ENCODE results near the gene PSMA2.

PSMA2 gene

GRCh38 chr7:42883950-42884349 lies 48.0 kb downstream of the PSMA2 start:
- H2AFZ ChIP-seq (ENCODE audit: low read depth, low read length, severe bottlenecking) = no peak overlapping the region
- H3K4me3 ChIP-seq (ENCODE audit: insufficient read depth, low read length, poor library complexity, severe bottlenecking) = no peak overlapping the region
- no peak overlapping the region for H3K27ac ChIP-seq (ENCODE audit: low read depth, low read length)
- H3K9me2 ChIP-seq (replicated peaks; ENCODE audit: insufficient read depth, low read length) = no peaks in the 10 kb centered on the region
- H3K9me3 ChIP-seq (ENCODE audit: insufficient read depth, low read length) = no peaks in the 10 kb centered on the region
- H3K79me2 ChIP-seq (ENCODE audit: insufficient read depth, low read length) = no peaks in the 10 kb centered on the region
- no peak overlapping the region for H3K9ac ChIP-seq (ENCODE audit: low read length)
- no peaks in the 10 kb centered on the region for H3K27me3 ChIP-seq (ENCODE audit: low read length)
- no peak overlapping the region for H3K4me2 ChIP-seq (ENCODE audit: low read depth, low read length, poor library complexity, severe bottlenecking)
- no peaks in the 10 kb centered on the region for H3K36me3 ChIP-seq (ENCODE audit: low read length)
- no peak for TF ChIP-seq EZH2phosphoT487 (conservative IDR thresholded peaks at IDR 0.05; ENCODE audit: low read length)
- H4K20me1 ChIP-seq (ENCODE audit: low read depth, low read length) = no peaks in the 10 kb centered on the region
- no peaks in the 10 kb centered on the region for H3F3A ChIP-seq (ENCODE audit: insufficient read depth)

DNA sequence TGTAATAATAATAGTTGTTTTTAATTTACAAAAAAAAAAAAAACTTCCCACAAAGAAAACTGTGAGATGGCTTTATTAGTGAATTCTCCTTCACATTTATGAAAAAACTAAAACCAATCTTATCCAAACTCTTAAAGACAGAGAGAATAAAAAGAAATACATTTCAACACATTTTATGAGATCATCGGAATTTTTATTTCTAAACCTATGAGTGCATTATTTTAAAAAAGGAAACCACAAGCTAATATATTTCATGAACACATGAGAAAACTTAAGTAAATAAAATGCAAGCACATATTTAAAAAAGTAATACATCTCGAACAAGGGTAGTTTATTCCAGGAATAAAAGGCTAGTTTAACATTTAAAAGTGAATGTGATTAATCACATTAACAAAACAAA lies 51.6 kb downstream of the PSMA2 start:
- Histone ChIP-seq H4K20me1 (ENCODE audit: low read depth, low read length) (no peaks in the 10 kb centered on the region), H3K27ac (ENCODE audit: low read depth, low read length) (no peak overlapping the region), H2AFZ (ENCODE audit: low read depth, low read length, severe bottlenecking) (no peak overlapping the region), H3F3A (ENCODE audit: insufficient read depth) (no peaks in the 10 kb centered on the region), H3K9me2 (replicated peaks; ENCODE audit: insufficient read depth, low read length) (no peaks in the 10 kb centered on the region), H3K9me3 (ENCODE audit: insufficient read depth, low read length) (no peaks in the 10 kb centered on the region), H3K27me3 (ENCODE audit: low read length) (no peaks in the 10 kb centered on the region), H3K4me2 (ENCODE audit: low read depth, low read length, poor library complexity, severe bottlenecking) (no peak overlapping the region), H3K4me3 (ENCODE audit: insufficient read depth, low read length, poor library complexity, severe bottlenecking) (no peak overlapping the region), H3K9ac (ENCODE audit: low read length) (no peak overlapping the region), H3K36me3 (ENCODE audit: low read length) (no peaks in the 10 kb centered on the region), H3K79me2 (ENCODE audit: insufficient read depth, low read length) (no peaks in the 10 kb centered on the region)
- no peak for TF ChIP-seq EZH2phosphoT487 (conservative IDR thresholded peaks at IDR 0.05; ENCODE audit: low read length)
- TF ChIP-seq, protein P1, sequence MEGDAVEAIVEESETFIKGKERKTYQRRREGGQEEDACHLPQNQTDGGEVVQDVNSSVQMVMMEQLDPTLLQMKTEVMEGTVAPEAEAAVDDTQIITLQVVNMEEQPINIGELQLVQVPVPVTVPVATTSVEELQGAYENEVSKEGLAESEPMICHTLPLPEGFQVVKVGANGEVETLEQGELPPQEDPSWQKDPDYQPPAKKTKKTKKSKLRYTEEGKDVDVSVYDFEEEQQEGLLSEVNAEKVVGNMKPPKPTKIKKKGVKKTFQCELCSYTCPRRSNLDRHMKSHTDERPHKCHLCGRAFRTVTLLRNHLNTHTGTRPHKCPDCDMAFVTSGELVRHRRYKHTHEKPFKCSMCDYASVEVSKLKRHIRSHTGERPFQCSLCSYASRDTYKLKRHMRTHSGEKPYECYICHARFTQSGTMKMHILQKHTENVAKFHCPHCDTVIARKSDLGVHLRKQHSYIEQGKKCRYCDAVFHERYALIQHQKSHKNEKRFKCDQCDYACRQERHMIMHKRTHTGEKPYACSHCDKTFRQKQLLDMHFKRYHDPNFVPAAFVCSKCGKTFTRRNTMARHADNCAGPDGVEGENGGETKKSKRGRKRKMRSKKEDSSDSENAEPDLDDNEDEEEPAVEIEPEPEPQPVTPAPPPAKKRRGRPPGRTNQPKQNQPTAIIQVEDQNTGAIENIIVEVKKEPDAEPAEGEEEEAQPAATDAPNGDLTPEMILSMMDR (IDR thresholded peaks at IDR 0.05; ENCODE audit: insufficient read depth, low read length, poor library complexity, severe bottlenecking) = no peak

GRCh38 chr7:42878303-42878702 lies 53.7 kb downstream of the PSMA2 start:
- Histone ChIP-seq H3K9ac (ENCODE audit: low read length) (no peak overlapping the region), H3K36me3 (ENCODE audit: low read length) (no peaks in the 10 kb centered on the region), H2AFZ (ENCODE audit: low read depth, low read length, severe bottlenecking) (no peak overlapping the region), H3K79me2 (ENCODE audit: insufficient read depth, low read length) (no peaks in the 10 kb centered on the region), H3K4me2 (ENCODE audit: low read depth, low read length, poor library complexity, severe bottlenecking) (no peak overlapping the region), H3K9me3 (ENCODE audit: insufficient read depth, low read length) (no peaks in the 10 kb centered on the region), H3K4me3 (ENCODE audit: insufficient read depth, low read length, poor library complexity, severe bottlenecking) (no peak overlapping the region), H3K27ac (ENCODE audit: low read depth, low read length) (no peak overlapping the region), H3F3A (ENCODE audit: insufficient read depth) (no peaks in the 10 kb centered on the region), H4K20me1 (ENCODE audit: low read depth, low read length) (no peaks in the 10 kb centered on the region), H3K27me3 (ENCODE audit: low read length) (no peaks in the 10 kb centered on the region), H3K9me2 (replicated peaks; ENCODE audit: insufficient read depth, low read length) (no peaks in the 10 kb centered on the region)
- TF ChIP-seq EZH2phosphoT487 (conservative IDR thresholded peaks at IDR 0.05; ENCODE audit: low read length) = no peak
- TF ChIP-seq, protein P1 (IDR thresholded peaks at IDR 0.05; ENCODE audit: insufficient read depth, low read length, poor library complexity, severe bottlenecking) = no peak

- no peak overlapping the region for H2AFZ ChIP-seq (ENCODE audit: low read depth, low read length, severe bottlenecking)
- no peak overlapping the region for H3K4me2 ChIP-seq (ENCODE audit: low read depth, low read length, poor library complexity, severe bottlenecking)
- H3F3A ChIP-seq (ENCODE audit: insufficient read depth) = no peaks in the 10 kb centered on the region
- no peaks in the 10 kb centered on the region for H3K9me2 ChIP-seq (replicated peaks; ENCODE audit: insufficient read depth, low read length)
- H3K9me3 ChIP-seq (ENCODE audit: insufficient read depth, low read length) = no peaks in the 10 kb centered on the region
- H3K36me3 ChIP-seq (ENCODE audit: low read length) = no peaks in the 10 kb centered on the region
- no peak overlapping the region for H3K27ac ChIP-seq (ENCODE audit: low read depth, low read length)
- H3K9ac ChIP-seq (ENCODE audit: low read length) = no peak overlapping the region
- no peaks in the 10 kb centered on the region for H3K27me3 ChIP-seq (ENCODE audit: low read length)
- H4K20me1 ChIP-seq (ENCODE audit: low read depth, low read length) = no peaks in the 10 kb centered on the region
- no peak overlapping the region for H3K4me3 ChIP-seq (ENCODE audit: insufficient read depth, low read length, poor library complexity, severe bottlenecking)
- H3K79me2 ChIP-seq (ENCODE audit: insufficient read depth, low read length) = no peaks in the 10 kb centered on the region
- no peak for TF ChIP-seq EZH2phosphoT487 (conservative IDR thresholded peaks at IDR 0.05; ENCODE audit: low read length)
- TF ChIP-seq, protein P1 (IDR thresholded peaks at IDR 0.05; ENCODE audit: insufficient read depth, low read length, poor library complexity, severe bottlenecking) = no peak
These were observed 54.1 kb downstream of the PSMA2 start for GRCh38 chr7:42877862-42878261.
